ENCODE results near the gene MOB2.

The MOB2 gene

DNA sequence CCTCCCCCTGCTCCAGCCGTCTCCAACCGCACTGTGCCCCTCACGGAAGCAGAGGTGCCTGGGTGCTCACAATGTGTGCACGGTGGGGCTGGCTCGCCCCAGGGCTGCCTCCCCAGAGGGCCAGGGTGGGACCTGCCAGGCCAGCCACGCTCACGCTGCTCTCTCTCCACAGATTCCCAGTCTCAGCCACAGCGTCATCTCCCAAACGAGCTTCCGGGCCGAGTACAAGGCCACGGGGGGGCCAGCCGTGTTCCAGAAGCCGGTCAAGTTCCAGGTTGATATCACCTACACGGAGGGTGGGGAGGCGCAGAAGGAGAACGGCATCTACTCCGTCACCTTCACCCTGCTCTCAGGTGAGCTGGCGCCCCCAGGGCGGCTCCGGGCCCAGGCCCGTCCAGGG, 30.4 kb downstream of the MOB2 start:
- Histone ChIP-seq H3K4me3 (ENCODE audit: insufficient read depth, low read length, poor library complexity, severe bottlenecking) (no peak overlapping the region), H3K4me2 (ENCODE audit: low read depth, low read length, poor library complexity, severe bottlenecking) (no peak overlapping the region), H2AFZ (ENCODE audit: low read depth, low read length, severe bottlenecking) (no peak overlapping the region), H3K9ac (ENCODE audit: low read length) (no peak overlapping the region), H3F3A (ENCODE audit: insufficient read depth) (no peaks in the 10 kb centered on the region), H3K79me2 (ENCODE audit: insufficient read depth, low read length) (no peaks in the 10 kb centered on the region), H3K27me3 (ENCODE audit: low read length) (no peaks in the 10 kb centered on the region), H3K9me2 (replicated peaks; ENCODE audit: insufficient read depth, low read length) (no peaks in the 10 kb centered on the region), H3K36me3 (ENCODE audit: low read length) (no peaks in the 10 kb centered on the region), H3K9me3 (ENCODE audit: insufficient read depth, low read length) (no peaks in the 10 kb centered on the region), H4K20me1 (ENCODE audit: low read depth, low read length) (no peaks in the 10 kb centered on the region), H3K27ac (ENCODE audit: low read depth, low read length) (no peak overlapping the region)
- TF ChIP-seq EZH2phosphoT487 (conservative IDR thresholded peaks at IDR 0.05; ENCODE audit: low read length): no peak
- TF ChIP-seq, protein P1, sequence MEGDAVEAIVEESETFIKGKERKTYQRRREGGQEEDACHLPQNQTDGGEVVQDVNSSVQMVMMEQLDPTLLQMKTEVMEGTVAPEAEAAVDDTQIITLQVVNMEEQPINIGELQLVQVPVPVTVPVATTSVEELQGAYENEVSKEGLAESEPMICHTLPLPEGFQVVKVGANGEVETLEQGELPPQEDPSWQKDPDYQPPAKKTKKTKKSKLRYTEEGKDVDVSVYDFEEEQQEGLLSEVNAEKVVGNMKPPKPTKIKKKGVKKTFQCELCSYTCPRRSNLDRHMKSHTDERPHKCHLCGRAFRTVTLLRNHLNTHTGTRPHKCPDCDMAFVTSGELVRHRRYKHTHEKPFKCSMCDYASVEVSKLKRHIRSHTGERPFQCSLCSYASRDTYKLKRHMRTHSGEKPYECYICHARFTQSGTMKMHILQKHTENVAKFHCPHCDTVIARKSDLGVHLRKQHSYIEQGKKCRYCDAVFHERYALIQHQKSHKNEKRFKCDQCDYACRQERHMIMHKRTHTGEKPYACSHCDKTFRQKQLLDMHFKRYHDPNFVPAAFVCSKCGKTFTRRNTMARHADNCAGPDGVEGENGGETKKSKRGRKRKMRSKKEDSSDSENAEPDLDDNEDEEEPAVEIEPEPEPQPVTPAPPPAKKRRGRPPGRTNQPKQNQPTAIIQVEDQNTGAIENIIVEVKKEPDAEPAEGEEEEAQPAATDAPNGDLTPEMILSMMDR (IDR thresholded peaks at IDR 0.05; ENCODE audit: insufficient read depth, low read length, poor library complexity, severe bottlenecking): no peak

DNA sequence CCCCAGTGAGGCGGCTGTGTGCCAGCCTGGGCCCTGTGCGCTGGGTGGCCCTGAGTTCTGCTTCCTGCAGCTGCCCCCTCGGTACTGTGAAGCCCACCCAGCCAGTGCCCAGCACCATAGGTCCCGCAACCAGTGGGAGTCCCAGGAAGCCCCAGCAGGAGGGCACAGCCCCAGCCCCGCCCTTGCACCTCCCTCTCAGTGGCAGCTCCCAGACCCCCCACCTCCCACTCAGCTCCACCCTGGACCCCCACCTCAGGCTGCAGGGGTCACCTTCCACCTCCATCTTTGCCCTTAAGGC, 30.9 kb downstream of the MOB2 start:
- Histone ChIP-seq H4K20me1 (ENCODE audit: low read depth, low read length) (no peaks in the 10 kb centered on the region), H3K27me3 (ENCODE audit: low read length) (no peaks in the 10 kb centered on the region), H3K4me2 (ENCODE audit: low read depth, low read length, poor library complexity, severe bottlenecking) (no peak overlapping the region), H3K4me3 (ENCODE audit: insufficient read depth, low read length, poor library complexity, severe bottlenecking) (no peak overlapping the region), H3K27ac (ENCODE audit: low read depth, low read length) (no peak overlapping the region), H2AFZ (ENCODE audit: low read depth, low read length, severe bottlenecking) (no peak overlapping the region), H3K9me3 (ENCODE audit: insufficient read depth, low read length) (no peaks in the 10 kb centered on the region), H3K36me3 (ENCODE audit: low read length) (no peaks in the 10 kb centered on the region), H3K9me2 (replicated peaks; ENCODE audit: insufficient read depth, low read length) (no peaks in the 10 kb centered on the region), H3F3A (ENCODE audit: insufficient read depth) (no peaks in the 10 kb centered on the region), H3K9ac (ENCODE audit: low read length) (no peak overlapping the region), H3K79me2 (ENCODE audit: insufficient read depth, low read length) (no peaks in the 10 kb centered on the region)
- TF ChIP-seq, protein P1 (IDR thresholded peaks at IDR 0.05; ENCODE audit: insufficient read depth, low read length, poor library complexity, severe bottlenecking): no peak
- no peak for TF ChIP-seq EZH2phosphoT487 (conservative IDR thresholded peaks at IDR 0.05; ENCODE audit: low read length)

DNA sequence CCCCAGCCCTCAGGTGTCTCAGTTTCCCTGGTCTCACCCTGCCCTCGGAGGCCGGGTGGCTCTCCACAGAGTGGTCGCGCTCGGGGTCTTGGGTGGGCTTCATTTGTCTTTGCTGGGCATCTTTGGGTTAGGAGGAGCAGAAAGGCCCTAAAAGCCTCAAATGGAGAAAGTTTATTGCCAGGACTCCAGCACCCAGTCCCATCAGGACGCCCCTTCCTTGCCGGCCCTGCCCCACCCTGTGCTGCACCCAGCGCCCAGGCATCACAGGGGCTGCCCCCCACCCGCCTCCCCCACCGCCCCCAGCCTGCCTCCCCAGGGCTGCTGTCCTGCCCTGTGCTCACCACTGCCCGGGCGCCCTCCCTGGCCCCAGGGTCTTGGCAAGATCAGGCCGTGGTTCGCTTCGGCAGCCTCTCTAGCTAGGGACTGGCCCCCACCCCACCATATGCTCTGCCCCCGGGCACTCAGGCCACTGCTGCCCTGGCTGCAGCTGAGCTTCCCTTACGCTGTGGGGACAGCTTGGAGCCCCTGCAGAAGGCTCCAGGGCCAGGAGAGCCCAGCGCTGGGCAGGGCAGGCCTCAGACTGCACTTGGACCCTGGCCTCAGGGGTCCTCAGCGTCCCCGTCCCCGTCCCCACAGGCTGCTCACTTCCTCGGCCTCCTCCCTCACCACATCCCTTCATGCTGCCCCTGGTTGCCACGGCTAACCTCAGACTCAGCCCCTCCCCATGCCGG, 31.4 kb downstream of the MOB2 start:
- TF ChIP-seq, protein P1 (IDR thresholded peaks at IDR 0.05; ENCODE audit: insufficient read depth, low read length, poor library complexity, severe bottlenecking): no peak
- TF ChIP-seq EZH2phosphoT487 (conservative IDR thresholded peaks at IDR 0.05; ENCODE audit: low read length): no peak
- no peaks in the 10 kb centered on the region for H3F3A ChIP-seq (ENCODE audit: insufficient read depth)
- H2AFZ ChIP-seq (ENCODE audit: low read depth, low read length, severe bottlenecking): no peak overlapping the region
- H4K20me1 ChIP-seq (ENCODE audit: low read depth, low read length): no peaks in the 10 kb centered on the region
- no peak overlapping the region for H3K4me2 ChIP-seq (ENCODE audit: low read depth, low read length, poor library complexity, severe bottlenecking)
- H3K27me3 ChIP-seq (ENCODE audit: low read length): no peaks in the 10 kb centered on the region
- H3K79me2 ChIP-seq (ENCODE audit: insufficient read depth, low read length): no peaks in the 10 kb centered on the region
- no peak overlapping the region for H3K27ac ChIP-seq (ENCODE audit: low read depth, low read length)
- H3K9me3 ChIP-seq (ENCODE audit: insufficient read depth, low read length): no peaks in the 10 kb centered on the region
- no peaks in the 10 kb centered on the region for H3K9me2 ChIP-seq (replicated peaks; ENCODE audit: insufficient read depth, low read length)
- H3K9ac ChIP-seq (ENCODE audit: low read length): no peak overlapping the region
- no peak overlapping the region for H3K4me3 ChIP-seq (ENCODE audit: insufficient read depth, low read length, poor library complexity, severe bottlenecking)
- no peaks in the 10 kb centered on the region for H3K36me3 ChIP-seq (ENCODE audit: low read length)
